Tibial nerve (tissue), 4 donors: ENCODE results near the gene SLC38A3. TPM values are rescaled to one million over a fixed set of nuclear protein-coding genes. Genes with fewer than 3 reads are reported as not detected.

Experiments used
- DNase-seq, 2 donors: peaks; one replicate each; pipeline ENCODE4 v3.0.0-alpha.2; 2019; ENCODE audit warnings: low spot score in 2 of 2
- H3K27ac ChIP-seq, 4 donors: fragments of 200-600 bp; sonication (generic) in 3 of 4; one replicate each; pipeline ENCODE4 v1.5.1; 2017 to 2019; ENCODE audit warnings: mild to moderate bottlenecking in 1 of 4
- H3K27me3 ChIP-seq, 2 donors: fragments of 200-600 bp; sonication (generic) in 1 of 2; one replicate each; pipeline versions ENCODE4 v1.5.1 to v1.6.0; 2017 to 2019
- H3K36me3 ChIP-seq, 3 donors: fragments of 200-600 bp; sonication (generic); one replicate each; pipeline ENCODE4 v1.5.1; 2018 to 2019
- H3K4me1 ChIP-seq, 4 donors: fragments of 200-600 bp; sonication (generic) in 3 of 4; one replicate each; pipeline ENCODE4 v1.5.1; 2017 to 2019
- H3K4me3 ChIP-seq, 4 donors: fragments of 200-600 bp; sonication (generic) in 3 of 4; one replicate each; pipeline ENCODE4 v1.5.1; 2017 to 2019; ENCODE audit warnings: mild to moderate bottlenecking in 1 of 4, moderate library complexity in 1 of 4
- H3K9me3 ChIP-seq, 4 donors: fragments of 200-600 bp; sonication (generic) in 3 of 4; one replicate each; pipeline ENCODE4 v1.5.1; 2017 to 2019
- CTCF ChIP-seq, 5 experiments: fragments of 200-600 bp in 3 of 5; fragments of 450-650 bp in 2 of 5; sonication (generic) in 3 of 5; IDR thresholded peaks; one replicate each; pipeline ENCODE4 v1.5.1; 2016 to 2019; ENCODE audit warnings: antibody characterized with exemption in 5 of 5, mild to moderate bottlenecking in 3 of 5, moderate library complexity in 2 of 5
- EP300 ChIP-seq, 2 donors: sonication (generic); formaldehyde crosslinking; IDR thresholded peaks; one replicate each; pipeline ENCODE4 v1.6.1; 2017; ENCODE audit warnings: antibody characterized with exemption in 2 of 2, mild to moderate bottlenecking in 1 of 2
- POLR2A ChIP-seq, 2 donors: fragments of 450-650 bp; IDR thresholded peaks; one replicate each; pipeline ENCODE4 v1.6.1; 2017; ENCODE audit warnings: antibody characterized with exemption in 2 of 2, mild to moderate bottlenecking in 2 of 2, moderate library complexity in 2 of 2
- WGBS, 2 donors: methylation state at CpG; one replicate each; pipeline ENCODE4 v1.1.5; 2018; 5-methylcytosine and 5-hydroxymethylcytosine counted together
- total RNA-seq, 4 donors: library from RNA; depleted of rRNA; stranded (reverse); fragments of >200 nt; gene quantifications; one replicate each; pipeline ENCODE4 v1.1.0, GENCODE V29; 2016

SLC38A3 gene
- total RNA-seq, 4 donors from 2014 or later, result 0.21 to 8.1 (median 1.5) TPM

- Histone ChIP-seq H3K9me3 (no peaks in the 10 kb centered on the region), H3K27ac (no peak overlapping the region), H3K36me3 (no peaks in the 10 kb centered on the region), H3K4me1 (peaks cover 0 to 25% (median 12%) of the 10 kb centered on the region in 4 donors), H3K4me3 (no peak overlapping the region), H3K27me3 (peaks cover 0 to 37% of the 10 kb centered on the region in 2 donors)
- DNase-seq, result no peak
- no peak for TF ChIP-seq POLR2A (IDR thresholded peaks at IDR 0.05)
- no peak for TF ChIP-seq EP300 (IDR thresholded peaks at IDR 0.05)
- TF ChIP-seq CTCF (IDR thresholded peaks at IDR 0.05), result no peak
- WGBS, 2 donors, result 77 to 86% methylated on average over 6 to 8 of the region's 8 CpGs
These were observed 12.9 kb upstream of the SLC38A3 start for GRCh38 chr3:50192124-50192523.

GRCh38 chr3:50192689-50193141 is 12.4 kb upstream of the SLC38A3 start:
- DNase-seq, result peak; percentile 55 to 82
- H3K27me3 ChIP-seq, result peaks cover 0 to 37% of the 10 kb centered on the region in 2 donors
- WGBS, 2 donors, result 12 to 15% methylated on average over 16 to 17 of the region's 21 CpGs
- no peaks in the 10 kb centered on the region for H3K36me3 ChIP-seq
- TF ChIP-seq EP300 (IDR thresholded peaks at IDR 0.05) (no peak), CTCF (IDR thresholded peaks at IDR 0.05) (peak; percentile 88 to 94 (median 92))
- H3K4me3 ChIP-seq, result no peak overlapping the region
- no peaks in the 10 kb centered on the region for H3K9me3 ChIP-seq
- peaks cover 0 to 25% (median 12%) of the 10 kb centered on the region in 4 donors for H3K4me1 ChIP-seq
- H3K27ac ChIP-seq, result no peak overlapping the region

GRCh38 chr3:50193286-50193685 is 11.8 kb upstream of the SLC38A3 start:
- no peak overlapping the region for H3K4me3 ChIP-seq
- TF ChIP-seq EP300 (IDR thresholded peaks at IDR 0.05) (no peak), POLR2A (IDR thresholded peaks at IDR 0.05) (no peak)
- DNase-seq, result no peak
- no peaks in the 10 kb centered on the region for H3K9me3 ChIP-seq
- H3K4me1 ChIP-seq, result peaks cover 0 to 25% (median 12%) of the 10 kb centered on the region in 4 donors
- H3K36me3 ChIP-seq, result no peaks in the 10 kb centered on the region
- peaks cover 0 to 37% of the 10 kb centered on the region in 2 donors for H3K27me3 ChIP-seq
- WGBS, 2 donors, result 38 to 48% methylated on average over 20 to 23 of the region's 36 CpGs
- no peak overlapping the region for H3K27ac ChIP-seq

GRCh38 chr3:50193746-50194127 is 11.3 kb upstream of the SLC38A3 start:
- no peaks in the 10 kb centered on the region for H3K36me3 ChIP-seq
- H3K9me3 ChIP-seq, result no peaks in the 10 kb centered on the region
- 24 to 26% methylated on average over 26 to 28 of the region's 34 CpGs for WGBS, 2 donors
- DNase-seq, result no peak
- H3K4me1 ChIP-seq, result peaks cover 0 to 25% (median 12%) of the 10 kb centered on the region in 4 donors
- H3K27ac ChIP-seq, result no peak overlapping the region
- no peak overlapping the region for H3K4me3 ChIP-seq
- H3K27me3 ChIP-seq, result peaks cover 0 to 37% of the 10 kb centered on the region in 2 donors
- TF ChIP-seq CTCF (IDR thresholded peaks at IDR 0.05) (no peak), POLR2A (IDR thresholded peaks at IDR 0.05) (no peak), EP300 (IDR thresholded peaks at IDR 0.05) (no peak)

GRCh38 chr3:50194128-50194902 is 10.8 kb upstream of the SLC38A3 start:
- Histone ChIP-seq H3K27ac (no peak overlapping the region), H3K27me3 (peaks cover 0 to 42% of the 10 kb centered on the region in 2 donors), H3K9me3 (no peaks in the 10 kb centered on the region), H3K36me3 (no peaks in the 10 kb centered on the region), H3K4me3 (peak overlapping the region in 2 of 4 donors; percentile 4 to 20), H3K4me1 (peaks cover 0 to 25% (median 12%) of the 10 kb centered on the region in 4 donors)
- TF ChIP-seq EP300 (IDR thresholded peaks at IDR 0.05) (no peak), POLR2A (IDR thresholded peaks at IDR 0.05) (no peak), CTCF (IDR thresholded peaks at IDR 0.05) (peak; percentile 73 to 95 (median 78))
- DNase-seq, result peak; percentile 33 to 47
- 3 to 13% methylated on average over 17 to 39 of the region's 70 CpGs for WGBS, 2 donors
